AG04450 (cell line): ENCODE data around the gene POLR2J. TPM values are rescaled to one million over a fixed set of nuclear protein-coding genes. Genes with fewer than 3 reads are reported as not detected.

Experiments
- CTCF ChIA-PET: fragments of 300-600, 350-600 bp; formaldehyde crosslinking; extraction: SDS; loops from one replicate; lab custom pipeline; 2022; ENCODE audit warnings: antibody characterized with exemption, inconsistent platforms; lab: Charles Lee
- POLR2A ChIA-PET: fragments of 350-600 bp; formaldehyde crosslinking; extraction: SDS; loops from one replicate; lab custom pipeline; 2021; ENCODE audit warnings: antibody characterized with exemption, inconsistent platforms; lab: Yijun Ruan, JAX
- DNase-seq: peaks from one replicate; pipeline ENCODE4 v3.0.0-alpha.2; 2011; ENCODE audit warnings: low read depth, low spot score
- H3K27ac ChIP-seq: one replicate; pipeline ENCODE4 v1.5.1; 2012; ENCODE audit warnings: low read depth, low read length, control low read depth
- H3K27me3 ChIP-seq: one replicate; pipeline ENCODE4 v1.6.0; 2012; ENCODE audit warnings: low read length; ENCODE audit not compliant: control insufficient read depth, insufficient read depth
- H3K4me3 ChIP-seq: 2 replicates; pipeline ENCODE4 v1.5.1; 2011; ENCODE audit warnings: mild to moderate bottlenecking, low read depth, low read length, control low read depth
- H3K9me3 ChIP-seq: 2 replicates; pipeline ENCODE4 v1.5.1; 2012; ENCODE audit warnings: low read length; ENCODE audit not compliant: control insufficient read depth, insufficient read depth
- polyA plus RNA-seq: library from polyadenylated mRNA; depleted of rRNA; stranded (reverse); fragments of >200 nt; gene quantifications from 2 replicates; pipeline ENCODE4 v1.2.3, GENCODE V29; 2011
- TF ChIP-seq, protein P1 (sequence below): IDR thresholded peaks from 2 replicates; pipeline ENCODE4 v1.5.1; 2011; ENCODE audit warnings: low read depth, low read length, control low read depth, inconsistent platforms

POLR2J gene
- polyA plus RNA-seq, 1 experiment, result 55.3 TPM

DNA sequence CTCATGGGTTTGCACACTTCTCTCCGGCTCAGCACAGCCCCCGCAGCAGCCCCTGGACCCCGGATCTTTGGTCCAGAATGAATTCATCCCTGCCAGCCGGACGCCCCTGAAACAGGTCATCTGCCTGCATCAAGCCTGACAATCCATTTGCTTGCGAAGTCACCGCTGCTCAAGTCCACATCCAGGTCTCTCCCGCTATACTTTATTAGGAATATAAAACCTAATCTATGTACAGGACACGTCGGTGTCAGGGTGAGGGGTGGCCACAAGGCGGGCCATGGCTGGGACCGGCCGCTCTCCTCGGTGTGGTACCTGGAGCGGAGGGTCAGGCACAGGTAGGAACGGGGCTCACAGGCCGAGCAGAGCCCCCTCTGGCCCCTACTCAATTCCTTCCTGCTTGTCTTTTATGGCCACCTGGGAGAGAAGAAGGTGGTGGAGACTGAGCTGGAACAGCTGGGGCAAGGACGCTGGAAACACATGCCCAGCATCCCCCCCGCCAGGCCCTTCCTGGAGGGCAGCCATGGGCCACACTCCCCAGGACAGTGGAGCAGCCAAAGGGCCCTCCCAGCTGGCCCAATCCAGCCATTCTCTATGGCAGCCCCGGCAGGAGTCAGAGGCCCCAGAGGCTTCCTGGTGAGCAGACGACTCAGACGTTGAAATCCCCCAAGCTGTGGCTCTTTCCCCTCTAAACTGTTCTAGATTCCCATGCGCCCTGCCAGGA lies 5.3 kb downstream of the POLR2J start:
- no peak overlapping the region for H3K27ac ChIP-seq
- TF ChIP-seq, protein P1, sequence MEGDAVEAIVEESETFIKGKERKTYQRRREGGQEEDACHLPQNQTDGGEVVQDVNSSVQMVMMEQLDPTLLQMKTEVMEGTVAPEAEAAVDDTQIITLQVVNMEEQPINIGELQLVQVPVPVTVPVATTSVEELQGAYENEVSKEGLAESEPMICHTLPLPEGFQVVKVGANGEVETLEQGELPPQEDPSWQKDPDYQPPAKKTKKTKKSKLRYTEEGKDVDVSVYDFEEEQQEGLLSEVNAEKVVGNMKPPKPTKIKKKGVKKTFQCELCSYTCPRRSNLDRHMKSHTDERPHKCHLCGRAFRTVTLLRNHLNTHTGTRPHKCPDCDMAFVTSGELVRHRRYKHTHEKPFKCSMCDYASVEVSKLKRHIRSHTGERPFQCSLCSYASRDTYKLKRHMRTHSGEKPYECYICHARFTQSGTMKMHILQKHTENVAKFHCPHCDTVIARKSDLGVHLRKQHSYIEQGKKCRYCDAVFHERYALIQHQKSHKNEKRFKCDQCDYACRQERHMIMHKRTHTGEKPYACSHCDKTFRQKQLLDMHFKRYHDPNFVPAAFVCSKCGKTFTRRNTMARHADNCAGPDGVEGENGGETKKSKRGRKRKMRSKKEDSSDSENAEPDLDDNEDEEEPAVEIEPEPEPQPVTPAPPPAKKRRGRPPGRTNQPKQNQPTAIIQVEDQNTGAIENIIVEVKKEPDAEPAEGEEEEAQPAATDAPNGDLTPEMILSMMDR, result no peak
- POLR2A ChIA-PET, result no interaction called here

DNA sequence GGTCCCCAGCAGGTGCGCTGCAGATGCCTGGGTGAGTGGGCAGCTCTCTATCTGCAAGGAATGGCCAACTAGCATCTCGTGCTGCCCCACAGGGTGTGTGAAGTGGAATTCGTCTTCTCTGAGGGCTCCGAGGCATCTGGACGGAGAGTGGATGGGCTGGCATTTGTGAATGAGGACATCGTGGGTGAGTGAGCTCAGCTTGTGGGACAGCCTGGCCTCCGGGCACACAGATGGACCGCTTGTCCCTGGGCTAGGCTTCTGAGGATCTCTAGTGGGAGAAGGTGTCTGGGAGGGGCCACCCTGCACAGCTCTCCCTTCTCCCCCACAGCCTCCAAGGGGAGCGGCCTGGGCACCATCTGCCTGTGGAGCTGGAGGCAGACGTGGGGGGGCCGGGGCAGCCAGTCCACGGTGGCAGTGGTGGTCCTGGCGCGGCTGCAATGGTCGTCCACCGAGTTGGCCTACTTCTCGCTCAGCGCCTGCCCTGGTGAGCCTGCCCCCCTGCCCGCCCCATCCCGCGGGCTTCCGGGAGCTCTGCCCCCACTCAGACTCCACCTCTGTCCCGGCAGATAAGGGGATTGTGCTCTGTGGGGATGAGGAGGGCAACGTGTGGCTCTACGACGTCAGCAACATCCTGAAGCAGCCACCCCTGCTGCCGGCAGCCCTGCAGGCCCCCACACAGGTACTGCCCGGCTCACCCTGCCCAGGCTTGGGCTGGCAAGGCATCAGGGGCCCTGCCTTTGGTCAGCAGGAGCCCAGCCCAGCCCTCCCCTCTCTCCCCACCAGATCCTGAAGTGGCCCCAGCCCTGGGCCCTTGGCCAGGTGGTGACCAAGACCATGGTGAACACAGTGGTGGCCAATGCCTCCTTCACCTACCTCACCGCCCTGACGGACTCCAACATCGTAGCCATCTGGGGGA lies 6.3 kb downstream of the POLR2J start:
- no peaks in the 10 kb centered on the region; the same call in 1 of the 2 replicates for H3K9me3 ChIP-seq
- H3K27ac ChIP-seq, result no peak overlapping the region
- H3K4me3 ChIP-seq, result no peak overlapping the region
- no peak for DNase-seq
- H3K27me3 ChIP-seq, result no peaks in the 10 kb centered on the region
- ChIA-PET POLR2A (no interaction called here), CTCF (no interaction called here)
- TF ChIP-seq, protein P1, result no peak

More for the DNA sequence above, 5.3 kb downstream of the POLR2J start:
- Histone ChIP-seq H3K4me3 (no peak overlapping the region), H3K27me3 (no peaks in the 10 kb centered on the region), H3K9me3 (no peaks in the 10 kb centered on the region; the same call in 1 of the 2 replicates)
- CTCF ChIA-PET, result no interaction called here
- no peak for DNase-seq

DNA sequence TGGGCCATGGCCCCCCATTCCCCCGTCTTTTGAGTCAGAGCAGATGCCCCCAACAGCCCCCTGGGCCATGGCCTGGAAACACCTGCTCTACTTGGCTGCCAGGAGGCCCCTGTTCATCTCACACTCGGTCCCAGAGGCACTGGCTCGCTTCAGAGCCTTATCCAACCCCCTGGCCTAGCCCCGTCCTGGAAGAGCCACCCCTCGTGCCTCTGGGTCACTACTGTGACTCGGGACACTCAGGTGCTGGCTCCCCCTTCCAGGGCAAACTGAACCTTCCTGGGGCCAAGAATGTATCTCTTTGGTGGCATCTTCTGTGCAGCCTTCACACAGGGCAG lies 7.0 kb downstream of the POLR2J start:
- Histone ChIP-seq H3K4me3 (no peak overlapping the region), H3K27me3 (no peaks in the 10 kb centered on the region), H3K27ac (no peak overlapping the region), H3K9me3 (no peaks in the 10 kb centered on the region; the same call in 1 of the 2 replicates)
- TF ChIP-seq, protein P1, result no peak
- ChIA-PET POLR2A (no interaction called here), CTCF (no interaction called here)
- no peak for DNase-seq

GRCh38 chr7:102469972-102470825 lies 8.5 kb downstream of the POLR2J start:
- ChIA-PET CTCF (no interaction called here), POLR2A (no interaction called here)
- no peak for DNase-seq

More at GRCh38 chr7:102469972-102470825, 8.5 kb downstream of the POLR2J start:
- H3K27ac ChIP-seq, result no peak overlapping the region
- no peaks in the 10 kb centered on the region; the same call in 1 of the 2 replicates for H3K9me3 ChIP-seq
- H3K4me3 ChIP-seq, result no peak overlapping the region
- TF ChIP-seq, protein P1, result no peak
- no peaks in the 10 kb centered on the region for H3K27me3 ChIP-seq
